ENCODE results near the gene GRAP. TPM values are rescaled to one million over a fixed set of nuclear protein-coding genes. Genes with fewer than 3 reads are reported as not detected.

The GRAP gene
- total RNA-seq, 2 donors from 2014 or later, result 1.6 to 3.2 TPM

GRCh38 chr17:18974407-18975149 lies 72.2 kb downstream of the GRAP start:
- ATAC-seq (ENCODE audit: insufficient number of reproducible peaks, low FRiP score, low read depth), result no peak
- Histone ChIP-seq H3K27ac (no peak overlapping the region), H3K4me3 (no peak overlapping the region), H3K36me3 (peaks cover 19% of the 10 kb centered on the region), H3K4me1 (ENCODE audit: control insufficient read depth in 1 of 2, low read depth in 2 of 2) (no peaks in the 10 kb centered on the region), H3K9me3 (no peaks in the 10 kb centered on the region), H3K27me3 (replicated peaks; ENCODE audit: insufficient read depth) (no peaks in the 10 kb centered on the region)
- TF ChIP-seq, protein P1, sequence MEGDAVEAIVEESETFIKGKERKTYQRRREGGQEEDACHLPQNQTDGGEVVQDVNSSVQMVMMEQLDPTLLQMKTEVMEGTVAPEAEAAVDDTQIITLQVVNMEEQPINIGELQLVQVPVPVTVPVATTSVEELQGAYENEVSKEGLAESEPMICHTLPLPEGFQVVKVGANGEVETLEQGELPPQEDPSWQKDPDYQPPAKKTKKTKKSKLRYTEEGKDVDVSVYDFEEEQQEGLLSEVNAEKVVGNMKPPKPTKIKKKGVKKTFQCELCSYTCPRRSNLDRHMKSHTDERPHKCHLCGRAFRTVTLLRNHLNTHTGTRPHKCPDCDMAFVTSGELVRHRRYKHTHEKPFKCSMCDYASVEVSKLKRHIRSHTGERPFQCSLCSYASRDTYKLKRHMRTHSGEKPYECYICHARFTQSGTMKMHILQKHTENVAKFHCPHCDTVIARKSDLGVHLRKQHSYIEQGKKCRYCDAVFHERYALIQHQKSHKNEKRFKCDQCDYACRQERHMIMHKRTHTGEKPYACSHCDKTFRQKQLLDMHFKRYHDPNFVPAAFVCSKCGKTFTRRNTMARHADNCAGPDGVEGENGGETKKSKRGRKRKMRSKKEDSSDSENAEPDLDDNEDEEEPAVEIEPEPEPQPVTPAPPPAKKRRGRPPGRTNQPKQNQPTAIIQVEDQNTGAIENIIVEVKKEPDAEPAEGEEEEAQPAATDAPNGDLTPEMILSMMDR (IDR thresholded peaks at IDR 0.05), result no peak
- DNase-seq (ENCODE audit: low spot score), result no peak

DNA sequence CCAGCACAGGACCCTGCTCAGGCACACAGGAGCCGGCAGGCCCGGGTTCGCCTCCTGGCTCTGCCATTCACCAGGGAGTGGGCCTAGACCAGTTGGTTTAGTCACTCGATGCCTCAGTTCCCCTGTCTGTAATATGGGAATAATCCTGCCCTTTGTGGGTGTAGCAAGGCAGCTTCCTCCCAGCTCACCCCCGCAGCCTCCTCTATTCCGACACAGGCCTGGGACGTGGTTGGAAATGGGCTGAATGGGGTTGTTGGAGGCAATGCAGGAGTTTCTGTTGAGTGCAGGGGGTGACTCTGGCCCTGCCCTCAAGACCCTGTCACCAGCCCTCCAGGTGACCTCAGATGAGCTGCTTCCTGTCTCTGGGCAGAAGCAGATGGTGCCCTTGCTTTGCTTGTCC lies 75.0 kb downstream of the GRAP start:
- Histone ChIP-seq H3K4me1 (ENCODE audit: control insufficient read depth in 1 of 2, low read depth in 2 of 2) (peaks cover 2 to 10% of the 10 kb centered on the region in 2 donors), H3K27me3 (replicated peaks; ENCODE audit: insufficient read depth) (no peaks in the 10 kb centered on the region), H3K27ac (no peak overlapping the region), H3K4me3 (no peak overlapping the region), H3K9me3 (no peaks in the 10 kb centered on the region), H3K36me3 (no peaks in the 10 kb centered on the region)
- ATAC-seq (ENCODE audit: insufficient number of reproducible peaks, low FRiP score, low read depth), result no peak
- no peak for DNase-seq (ENCODE audit: low spot score)
- TF ChIP-seq, protein P1 (IDR thresholded peaks at IDR 0.05), result no peak

Other genes with a start within 250 kb of the GRAP start
- 10 to 100 TPM; 21.3 to 26.9 TPM for gene PRPSAP2, start 188.8 kb downstream of the GRAP start, total RNA-seq
- not detected for gene SLC5A10, start 94.8 kb downstream of the GRAP start, total RNA-seq
- 10 to 100 TPM; 10.8 to 19.8 TPM for gene FAM83G, start 42.2 kb downstream of the GRAP start, total RNA-seq
- 1 to 10 TPM in 1 of 2 donors, under 1 TPM in 1; 0.54 to 3.0 TPM for gene GRAPL, start 80.6 kb upstream of the GRAP start, total RNA-seq
- 10 to 100 TPM; 28.7 to 47.9 TPM for gene EPN2, start 190.4 kb upstream of the GRAP start, total RNA-seq

All from thoracic aorta (tissue), 2 donors.